ENCODE measurements around the gene PTPN2.

DNA sequence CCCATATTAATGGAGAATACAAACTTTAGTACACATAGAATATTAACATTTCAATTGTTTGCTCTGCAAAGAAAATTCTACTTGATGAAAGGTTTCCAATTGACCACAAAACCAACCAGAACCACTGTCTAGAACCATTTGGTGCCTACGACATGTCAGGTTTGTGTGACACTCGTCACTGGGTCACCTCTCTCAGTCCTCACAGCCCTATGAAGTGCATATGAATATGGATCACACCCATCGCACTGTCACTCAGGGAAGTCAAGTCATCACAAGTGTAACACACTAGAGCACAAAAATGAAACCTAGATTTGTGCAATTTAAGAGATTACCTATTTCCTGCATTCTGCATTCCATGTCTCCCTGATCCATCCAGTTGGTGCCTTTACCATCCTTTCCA lies 43.7 kb downstream of the PTPN2 start:
- TF ChIP-seq EZH2 (IDR thresholded peaks at IDR 0.05) (no peak), FOXP2 (optimal IDR thresholded peaks at IDR 0.05; ENCODE audit: control extremely low read depth, extremely low read length, insufficient read depth) (no peak), POLR2AphosphoS5 (IDR thresholded peaks at IDR 0.05; ENCODE audit: borderline replicate concordance, low read depth, low read length) (no peak)

Data from SK-N-MC (cell line).